SK-N-MC (cell line): ENCODE results near the gene LIG4.

Experiments used
- EZH2 ChIP-seq: fragments of 200-600 bp; sonication (generic); IDR thresholded peaks from one replicate; pipeline ENCODE4 v1.6.1; 2017; ENCODE audit warnings: antibody characterized with exemption
- FOXP2 ChIP-seq: optimal IDR thresholded peaks from 2 replicates; pipeline ENCODE3; 2011; ENCODE audit warnings: mild to moderate bottlenecking, moderate library complexity; ENCODE audit not compliant: insufficient read depth; ENCODE audit errors: extremely low read length, control extremely low read depth
- POLR2AphosphoS5 ChIP-seq: IDR thresholded peaks from 2 replicates; pipeline ENCODE4 v1.6.1; 2012; ENCODE audit warnings: mild to moderate bottlenecking, low read depth, low read length, borderline replicate concordance

DNA sequence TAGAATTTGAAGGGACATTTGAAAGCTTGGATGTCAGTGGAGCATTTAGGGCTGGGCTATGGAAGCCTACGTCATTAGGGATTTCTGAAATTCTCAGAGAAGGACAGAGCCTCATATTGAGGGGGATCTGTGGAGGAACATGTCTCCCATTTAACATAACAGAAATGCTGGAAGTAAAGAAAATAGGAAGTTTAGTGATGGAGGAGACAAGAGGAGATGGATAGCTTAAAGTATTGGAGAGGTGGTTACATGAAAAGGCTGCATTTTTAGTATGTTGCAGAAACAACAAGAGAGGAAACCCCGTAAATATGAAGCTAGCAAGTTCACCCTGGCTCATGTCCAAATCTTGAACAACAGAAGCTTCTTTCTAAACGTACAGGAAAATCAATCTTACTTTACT lies 24.4 kb downstream of the LIG4 start:
- TF ChIP-seq EZH2 (no peak), POLR2AphosphoS5 (no peak), FOXP2 (no peak)
